NK-92 treated with Interleukin-12 subunit alpha and Interleukin-12 subunit beta, amount 100 ng/mL, for 24 hours (cell line): ENCODE measurements around the gene TRIM16.
"Not testable (repeated sequence)": the region's sequence is repeated elsewhere in the genome, so short reads cannot be mapped to it uniquely, and the experiment has no call there.

Source experiments
- DNase-seq: peaks from one replicate; lab custom pipeline; 2025; lab: John Stamatoyannopoulos, UW

TRIM16 gene

GRCh38 chr17:15658296-15658695 lies 25.8 kb downstream of the TRIM16 start:
- DNase-seq = no peak

DNA sequence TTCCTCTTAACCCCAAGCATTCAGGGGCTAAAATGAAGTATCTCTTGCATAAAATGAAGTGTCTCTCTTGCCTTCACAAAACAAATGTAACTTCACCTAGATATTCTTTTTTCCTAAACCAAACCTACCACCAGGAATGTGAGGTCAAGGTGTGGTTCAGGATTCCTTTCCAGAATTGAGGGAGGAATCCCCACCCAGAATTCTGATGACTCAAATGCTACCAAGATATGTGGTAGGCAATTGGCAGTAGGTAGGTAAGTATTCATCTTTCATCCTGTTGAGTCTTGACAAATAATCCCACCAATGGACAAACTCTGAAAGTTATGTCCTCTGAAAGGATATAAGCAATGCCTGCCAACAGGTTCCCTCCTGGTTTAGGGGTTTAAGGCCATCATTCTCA lies 26.2 kb downstream of the TRIM16 start:
- no peak for DNase-seq

GRCh38 chr17:15654886-15655561 lies 29.1 kb downstream of the TRIM16 start:
- no peak for DNase-seq

DNA sequence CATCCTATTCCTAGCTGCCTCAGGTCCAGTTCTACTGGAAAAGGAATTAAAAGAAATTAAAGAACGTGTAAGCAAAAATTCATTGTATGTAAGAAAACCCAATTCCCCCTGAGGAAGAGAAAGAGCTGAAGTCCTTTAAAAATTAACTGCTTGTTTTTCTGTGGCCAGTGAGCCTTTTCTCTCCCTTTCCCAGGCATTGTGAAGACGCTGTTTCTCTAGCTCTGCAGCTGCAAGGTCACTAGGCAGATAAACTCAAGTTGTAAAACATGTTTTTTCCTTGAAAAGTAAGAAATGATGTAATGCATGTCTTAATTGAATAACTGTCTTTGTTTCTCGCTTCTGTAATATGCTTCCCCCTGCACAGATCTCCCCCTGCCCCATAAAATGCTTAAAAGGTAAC lies 29.7 kb downstream of the TRIM16 start:
- not testable (repeated sequence) for DNase-seq

- no peak for DNase-seq
Measured at GRCh38 chr17:15652960-15653359, 31.2 kb downstream of the TRIM16 start.

DNA sequence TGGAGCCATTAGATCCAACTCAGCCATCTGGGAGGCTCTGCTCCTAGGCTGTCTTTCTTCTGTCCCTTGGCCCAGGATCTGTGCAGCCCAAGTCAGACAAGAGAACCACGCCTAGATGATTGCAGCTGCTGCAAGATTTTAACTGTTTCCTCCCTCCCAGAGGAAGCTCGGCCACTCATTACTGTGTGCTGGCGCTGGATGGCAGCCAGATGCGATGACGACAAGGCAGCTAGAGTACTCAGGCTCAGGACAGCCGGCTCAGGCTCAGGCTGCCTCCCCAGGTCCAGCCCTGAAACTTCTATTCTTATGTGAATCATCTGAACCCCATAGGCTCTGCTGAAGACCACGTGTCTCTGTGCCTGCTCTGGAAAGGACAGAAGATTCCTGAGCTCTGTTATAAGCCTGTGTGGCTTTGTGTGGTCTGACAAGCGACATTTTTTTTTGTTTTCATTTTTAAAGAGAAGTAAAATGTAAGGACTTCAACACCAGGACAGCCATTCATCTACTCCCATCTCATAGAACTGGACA lies 32.5 kb downstream of the TRIM16 start:
- no peak for DNase-seq

DNA sequence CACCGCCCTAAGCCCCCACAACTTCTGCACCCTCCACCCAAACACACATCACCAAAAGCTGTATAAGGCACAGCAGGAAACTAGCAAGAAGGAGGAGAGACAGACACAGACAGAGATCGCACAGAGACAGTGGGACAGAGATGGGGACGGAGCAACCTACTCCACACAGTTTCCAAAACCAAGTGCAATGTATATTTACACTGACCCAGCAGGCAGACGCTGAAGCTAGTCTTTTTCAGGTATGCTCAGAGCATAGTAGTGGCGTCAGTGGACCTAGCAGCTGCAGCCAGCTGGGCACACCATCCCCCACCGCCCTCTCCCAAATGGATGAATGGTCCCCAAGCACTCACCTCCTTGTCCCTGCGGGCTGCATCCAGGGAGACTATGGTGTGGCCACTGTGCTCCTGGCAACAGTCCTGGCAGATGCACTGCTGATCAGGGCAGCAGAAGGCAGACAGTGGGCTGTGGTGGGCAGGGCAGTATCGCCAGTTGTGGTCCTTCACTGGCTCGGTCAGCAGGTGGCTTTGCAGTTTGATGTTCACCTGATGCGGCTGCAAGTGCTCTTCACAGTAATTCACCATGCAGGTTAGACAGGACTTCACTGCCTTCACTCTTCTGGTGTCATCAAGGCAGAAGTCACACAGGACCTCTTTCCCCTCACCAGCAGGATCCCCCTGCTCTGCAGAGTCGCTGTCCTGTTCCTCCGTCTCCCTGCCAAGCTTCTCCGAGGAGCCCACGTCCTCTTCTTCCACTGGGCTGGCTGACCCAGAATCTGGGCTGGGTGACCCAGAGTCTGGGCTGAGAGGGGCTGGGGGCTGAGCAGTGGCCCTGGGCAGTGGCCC lies 33.1 kb downstream of the TRIM16 start:
- no peak for DNase-seq

- no peak for DNase-seq
Measured at GRCh38 chr17:15649861-15650421, 34.2 kb downstream of the TRIM16 start.

DNA sequence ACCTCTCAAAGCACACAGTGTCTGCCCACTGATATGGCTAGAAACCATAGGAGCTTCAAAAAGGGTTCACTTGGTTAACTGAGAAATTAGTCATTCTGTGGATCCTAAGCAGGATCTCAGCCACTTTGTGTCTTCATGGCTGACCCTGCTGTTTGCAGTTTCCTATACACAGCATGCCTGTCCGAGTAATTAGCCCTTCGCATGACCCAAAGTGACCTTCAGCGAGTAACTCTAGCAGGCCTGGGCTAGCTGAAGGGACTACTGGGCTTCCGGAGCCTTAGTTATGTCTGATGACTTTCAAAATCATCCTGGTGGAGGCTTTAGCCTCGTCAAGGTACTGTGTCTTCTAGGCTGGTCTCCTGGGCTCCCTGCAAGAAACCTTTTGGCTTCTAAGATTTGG lies 35.7 kb downstream of the TRIM16 start:
- DNase-seq = no peak

DNA sequence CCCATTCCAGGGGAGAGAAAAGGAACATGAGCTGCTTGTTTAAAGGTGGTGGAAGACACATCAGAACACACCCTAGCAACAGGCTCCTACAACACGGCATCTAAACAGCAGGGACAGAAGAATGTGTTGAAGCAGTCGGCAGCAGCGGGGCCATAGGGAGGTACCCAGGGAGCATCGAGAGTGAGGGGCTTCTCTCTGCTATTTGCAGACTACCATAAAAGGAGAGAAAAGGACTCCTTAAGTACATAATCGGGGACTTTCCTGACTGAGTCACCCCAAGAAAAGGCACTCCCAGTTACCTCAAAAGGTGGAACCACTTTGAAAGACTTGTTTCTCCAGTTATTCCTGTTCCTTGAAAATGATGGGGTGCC lies 38.2 kb downstream of the TRIM16 start:
- DNase-seq = not testable (repeated sequence)

DNA sequence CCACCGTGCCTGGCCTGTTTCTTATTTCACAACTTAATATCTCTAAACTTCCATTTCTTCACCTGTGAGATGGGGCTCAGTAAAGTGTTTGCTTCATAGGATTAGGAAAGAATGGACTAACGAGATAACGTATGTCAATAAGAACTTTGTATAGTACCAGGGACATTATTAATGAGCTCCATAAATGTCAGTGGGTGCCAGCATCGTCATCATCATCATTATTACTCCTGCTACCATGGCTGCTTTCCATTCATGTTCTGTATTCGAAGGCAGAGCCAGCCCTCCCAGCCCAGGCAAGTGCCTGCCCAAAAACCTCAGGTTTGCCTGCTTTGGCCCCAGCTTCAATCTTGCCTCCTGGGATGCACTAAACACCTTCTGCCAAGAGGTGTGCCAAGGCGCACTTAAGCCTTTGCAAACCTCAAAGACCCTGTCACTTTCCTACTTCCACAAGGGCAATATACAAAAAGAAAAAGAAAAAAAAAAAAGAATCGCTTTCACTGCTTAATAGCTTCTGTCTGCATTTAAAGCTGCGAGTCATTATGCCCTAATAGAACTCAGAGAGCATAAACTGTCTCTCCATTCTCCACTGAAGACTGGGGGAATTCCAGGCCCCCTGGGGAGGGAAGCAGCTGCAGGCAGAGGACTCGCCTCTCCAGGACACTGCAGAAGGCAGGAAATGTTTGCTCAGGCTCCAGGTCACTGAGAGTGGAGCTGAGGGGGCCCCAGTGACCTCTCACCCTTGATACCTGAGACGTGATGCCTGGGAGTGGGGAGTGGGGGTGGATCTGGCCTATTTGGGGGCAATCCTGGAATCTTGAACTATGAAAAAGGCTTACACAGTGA lies 38.8 kb downstream of the TRIM16 start:
- DNase-seq = not testable (repeated sequence)

- DNase-seq = not testable (repeated sequence)
Measured at GRCh38 chr17:15642505-15643251, 41.4 kb downstream of the TRIM16 start.

DNA sequence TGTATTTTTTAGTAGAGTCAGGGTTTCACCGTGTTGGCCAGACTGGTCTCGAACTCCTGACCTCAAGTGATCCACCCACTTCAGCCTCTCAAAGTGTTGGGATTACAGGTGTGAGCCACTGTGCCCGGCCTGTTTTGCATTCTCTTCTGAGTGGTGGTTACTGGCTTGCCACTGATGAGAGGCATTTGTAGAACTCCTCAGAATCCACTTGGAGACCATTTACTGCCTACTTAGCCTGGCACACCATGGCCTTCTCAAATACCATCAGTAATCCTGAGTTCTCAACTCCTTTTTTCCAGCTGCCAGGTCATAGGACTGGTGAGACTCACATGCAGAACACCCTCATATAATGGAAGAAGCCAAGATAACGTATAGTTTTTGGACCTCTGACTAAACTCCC lies 42.1 kb downstream of the TRIM16 start:
- DNase-seq = not testable (repeated sequence)

GRCh38 chr17:15630930-15631453 lies 53.1 kb downstream of the TRIM16 start:
- DNase-seq = not testable (repeated sequence)

- not testable (repeated sequence) for DNase-seq
Measured at GRCh38 chr17:15629991-15630390, 54.1 kb downstream of the TRIM16 start.

GRCh38 chr17:15623661-15624209 lies 60.4 kb downstream of the TRIM16 start:
- DNase-seq = not testable (repeated sequence)

GRCh38 chr17:15623255-15623654 lies 60.9 kb downstream of the TRIM16 start:
- DNase-seq = not testable (repeated sequence)

GRCh38 chr17:15622124-15622523 lies 62.0 kb downstream of the TRIM16 start:
- not testable (repeated sequence) for DNase-seq

GRCh38 chr17:15619331-15620058 lies 64.6 kb downstream of the TRIM16 start, which contains the start of gene FBXW10B:
Gene FBXW10B, minus strand, starts transcription at chr17:15619704. Its CDS starts 192 bp downstream, at chr17:15619512.
- DNase-seq = not testable (repeated sequence)

DNA sequence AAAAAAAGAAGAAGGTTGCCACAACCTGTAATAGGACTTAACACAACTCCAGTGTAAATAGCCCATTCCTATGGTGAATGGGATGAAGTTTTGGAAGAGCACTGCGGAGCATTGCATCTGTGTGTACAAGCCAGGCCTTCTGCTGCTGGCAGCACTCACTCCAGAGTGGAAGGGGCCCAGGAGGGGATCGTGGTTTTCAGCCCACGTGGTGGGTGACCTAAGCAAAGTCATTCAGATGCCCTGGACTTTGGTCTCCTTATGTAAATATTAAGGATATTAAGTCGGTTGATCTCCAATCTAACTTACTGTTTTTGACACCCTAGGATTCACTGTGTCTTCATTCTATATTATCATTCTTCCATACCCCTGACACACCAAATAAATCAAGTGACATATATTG lies 67.3 kb downstream of the TRIM16 start:
- not testable (repeated sequence) for DNase-seq
